Osteocyte (in vitro differentiated cells): Measurements from ENCODE around the gene PAFAH1B2. TPM values are rescaled to one million over a fixed set of nuclear protein-coding genes. Genes with fewer than 3 reads are reported as not detected.
"Not testable (repeated sequence)": the region's sequence is repeated elsewhere in the genome, so short reads cannot be mapped to it uniquely, and the experiment has no call there.

ENCODE experiments used
- DNase-seq: peaks from one replicate; pipeline ENCODE4 v3.0.0; 2021; ENCODE audit warnings: mixed read lengths; ENCODE audit not compliant: unreplicated experiment; ENCODE audit errors: extremely low spot score
- H3K27ac Mint-ChIP-seq: one replicate; pipeline ENCODE4 v1.8.0; 2021; ENCODE audit warnings: mild to moderate bottlenecking, mixed read lengths; ENCODE audit not compliant: unreplicated experiment
- H3K27me3 Mint-ChIP-seq: one replicate; pipeline ENCODE4 v1.8.0; 2021; ENCODE audit warnings: mixed read lengths; ENCODE audit not compliant: unreplicated experiment
- H3K36me3 Mint-ChIP-seq: one replicate; pipeline ENCODE4 v1.8.0; 2021; ENCODE audit warnings: mixed read lengths; ENCODE audit not compliant: unreplicated experiment
- H3K4me1 Mint-ChIP-seq: one replicate; pipeline ENCODE4 v1.8.0; 2021; ENCODE audit warnings: mixed read lengths; ENCODE audit not compliant: unreplicated experiment
- H3K4me3 Mint-ChIP-seq: one replicate; pipeline ENCODE4 v1.8.0; 2021; ENCODE audit warnings: mild to moderate bottlenecking, moderate library complexity, mixed read lengths; ENCODE audit not compliant: unreplicated experiment
- H3K9me3 Mint-ChIP-seq: one replicate; pipeline ENCODE4 v1.8.0; 2021; ENCODE audit warnings: mixed read lengths; ENCODE audit not compliant: unreplicated experiment
- total RNA-seq: library from RNA; stranded (reverse); gene quantifications from 2 replicates; pipeline ENCODE4 v1.2.1, GENCODE V29; 2021
- TF ChIP-seq, protein P1 (sequence below): fragments of 200-600 bp; sonication (generic); IDR thresholded peaks from 2 replicates; pipeline ENCODE4 v1.5.0; 2021; ENCODE audit warnings: antibody characterized with exemption, mild to moderate bottlenecking, moderate library complexity

The PAFAH1B2 gene
- total RNA-seq, 1 donor from 2014 or later = 82.7 TPM

DNA sequence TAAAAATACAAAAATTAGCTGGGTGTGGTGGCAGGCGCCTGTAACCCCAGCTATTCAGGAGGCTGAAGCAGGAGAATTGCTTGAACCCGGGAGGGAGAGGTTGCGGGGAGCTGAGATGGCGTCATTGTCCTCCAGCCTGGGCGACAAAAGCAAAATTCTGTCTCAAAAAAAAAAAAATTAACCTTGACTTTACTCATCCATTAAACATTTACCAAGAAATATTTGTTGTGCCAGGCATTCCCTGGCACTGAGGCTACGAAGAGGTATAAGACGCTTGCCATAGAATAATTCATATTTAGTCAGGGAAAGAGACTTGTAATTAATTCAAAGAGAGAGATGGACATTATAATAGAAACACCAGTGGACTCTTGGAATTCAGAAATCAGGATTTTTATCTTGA, 13.2 kb upstream of the PAFAH1B2 start:
- TF ChIP-seq, protein P1, sequence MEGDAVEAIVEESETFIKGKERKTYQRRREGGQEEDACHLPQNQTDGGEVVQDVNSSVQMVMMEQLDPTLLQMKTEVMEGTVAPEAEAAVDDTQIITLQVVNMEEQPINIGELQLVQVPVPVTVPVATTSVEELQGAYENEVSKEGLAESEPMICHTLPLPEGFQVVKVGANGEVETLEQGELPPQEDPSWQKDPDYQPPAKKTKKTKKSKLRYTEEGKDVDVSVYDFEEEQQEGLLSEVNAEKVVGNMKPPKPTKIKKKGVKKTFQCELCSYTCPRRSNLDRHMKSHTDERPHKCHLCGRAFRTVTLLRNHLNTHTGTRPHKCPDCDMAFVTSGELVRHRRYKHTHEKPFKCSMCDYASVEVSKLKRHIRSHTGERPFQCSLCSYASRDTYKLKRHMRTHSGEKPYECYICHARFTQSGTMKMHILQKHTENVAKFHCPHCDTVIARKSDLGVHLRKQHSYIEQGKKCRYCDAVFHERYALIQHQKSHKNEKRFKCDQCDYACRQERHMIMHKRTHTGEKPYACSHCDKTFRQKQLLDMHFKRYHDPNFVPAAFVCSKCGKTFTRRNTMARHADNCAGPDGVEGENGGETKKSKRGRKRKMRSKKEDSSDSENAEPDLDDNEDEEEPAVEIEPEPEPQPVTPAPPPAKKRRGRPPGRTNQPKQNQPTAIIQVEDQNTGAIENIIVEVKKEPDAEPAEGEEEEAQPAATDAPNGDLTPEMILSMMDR = no peak
- H3K9me3 Mint-ChIP-seq = no peaks in the 10 kb centered on the region
- peaks cover 25% of the 10 kb centered on the region for H3K27me3 Mint-ChIP-seq
- H3K4me1 Mint-ChIP-seq = no peaks in the 10 kb centered on the region
- no peaks in the 10 kb centered on the region for H3K36me3 Mint-ChIP-seq
- H3K27ac Mint-ChIP-seq = no peak overlapping the region
- DNase-seq = no peak
- H3K4me3 Mint-ChIP-seq = no peak overlapping the region

GRCh38 chr11:117134431-117134830, 9.7 kb upstream of the PAFAH1B2 start:
- Mint-ChIP-seq H3K27ac (no peak overlapping the region), H3K4me3 (no peak overlapping the region), H3K9me3 (no peaks in the 10 kb centered on the region), H3K4me1 (no peaks in the 10 kb centered on the region), H3K36me3 (no peaks in the 10 kb centered on the region), H3K27me3 (peaks cover 2% of the 10 kb centered on the region)
- TF ChIP-seq, protein P1 = no peak
- no peak for DNase-seq

- H3K4me1 Mint-ChIP-seq, H3K4me3 Mint-ChIP-seq, DNase-seq, H3K9me3 Mint-ChIP-seq, H3K27me3 Mint-ChIP-seq, H3K27ac Mint-ChIP-seq, H3K36me3 Mint-ChIP-seq: not testable (repeated sequence)
Measured at GRCh38 chr11:117134979-117135378, 9.1 kb upstream of the PAFAH1B2 start.

- not testable (repeated sequence) for H3K9me3 Mint-ChIP-seq, H3K27ac Mint-ChIP-seq, H3K4me1 Mint-ChIP-seq, H3K36me3 Mint-ChIP-seq, H3K4me3 Mint-ChIP-seq, DNase-seq, H3K27me3 Mint-ChIP-seq
Measured at GRCh38 chr11:117137223-117138086, 6.6 kb upstream of the PAFAH1B2 start.

DNA sequence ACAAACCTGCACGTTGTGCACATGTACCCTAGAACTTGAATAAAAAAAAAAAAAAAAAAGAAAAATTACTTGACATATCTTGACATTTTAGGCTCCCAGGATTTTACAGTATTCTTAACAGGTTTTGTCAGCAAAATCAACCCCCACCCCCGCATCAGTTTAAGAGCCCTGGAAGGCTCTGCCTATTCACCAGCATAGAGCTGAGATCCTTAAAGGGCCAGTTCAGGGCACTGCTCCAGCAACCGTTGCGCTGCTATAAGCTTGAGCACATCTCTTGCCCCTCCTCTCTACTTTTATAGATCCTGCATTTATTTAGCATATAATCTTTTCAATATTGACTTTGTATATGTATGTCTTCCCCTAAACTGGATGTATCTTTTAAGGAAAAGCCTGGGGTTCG, 697 bp upstream of the PAFAH1B2 start:
- peaks cover 7% of the 10 kb centered on the region for H3K27me3 Mint-ChIP-seq
- DNase-seq = no peak
- TF ChIP-seq, protein P1 = no peak

DNA sequence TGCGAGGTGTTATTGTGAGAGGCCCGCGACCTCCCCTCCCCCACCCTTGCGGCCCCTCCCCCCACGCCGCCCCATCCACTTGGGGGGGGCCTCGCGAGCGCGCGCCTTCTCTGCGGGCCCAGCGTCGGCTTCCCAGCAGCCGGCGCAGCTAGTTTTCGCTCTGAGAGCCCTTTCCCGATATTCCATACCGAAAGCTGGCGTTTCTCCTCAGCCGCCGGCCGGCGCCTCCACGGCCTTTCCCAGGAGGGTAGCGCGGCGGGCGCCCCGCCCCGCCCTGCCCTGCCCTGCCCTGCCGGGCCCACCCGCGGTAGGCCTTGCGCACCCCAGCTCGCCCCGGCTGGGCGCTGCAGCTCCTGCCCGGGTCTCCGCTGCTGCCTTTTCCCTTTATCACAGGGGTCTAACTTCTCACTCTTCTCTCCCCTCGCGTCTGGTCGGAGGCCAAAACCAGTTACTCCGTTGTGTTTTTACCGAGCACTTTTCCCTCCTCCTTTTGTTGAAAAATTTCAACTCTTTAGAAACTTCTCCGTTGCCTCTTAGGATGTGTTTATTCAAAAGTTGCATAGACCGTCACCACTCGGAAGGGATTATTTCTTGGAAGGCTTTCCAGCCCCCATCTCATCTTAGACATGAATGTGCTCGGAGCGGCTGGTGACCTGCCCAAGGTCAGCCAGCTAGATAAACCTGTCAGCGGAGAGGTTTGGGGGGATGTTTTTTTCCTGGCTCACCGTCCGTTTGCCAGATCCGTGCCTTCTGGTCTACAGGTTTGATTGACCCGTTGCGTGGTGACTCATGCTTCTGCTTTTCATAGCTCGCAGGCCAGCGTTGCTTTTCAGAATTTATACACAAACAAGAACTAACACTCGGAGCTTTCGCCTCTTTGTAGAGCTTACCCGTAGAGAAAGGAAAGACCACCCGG, 648 bp downstream of the PAFAH1B2 start:
- DNase-seq = no peak
- Mint-ChIP-seq H3K27me3 (peaks cover 5% of the 10 kb centered on the region), H3K36me3 (peaks cover 10% of the 10 kb centered on the region), H3K4me1 (peaks cover 35% of the 10 kb centered on the region), H3K9me3 (no peaks in the 10 kb centered on the region), H3K4me3 (peak overlapping the region; percentile 96), H3K27ac (peak overlapping the region; percentile 93)
- TF ChIP-seq, protein P1 = no peak

More for the DNA sequence above, 697 bp upstream of the PAFAH1B2 start:
- H3K27ac Mint-ChIP-seq = peak overlapping the region; percentile 95
- H3K4me1 Mint-ChIP-seq = peaks cover 31% of the 10 kb centered on the region
- no peaks in the 10 kb centered on the region for H3K9me3 Mint-ChIP-seq
- peak overlapping the region; percentile 96 for H3K4me3 Mint-ChIP-seq
- peaks cover 10% of the 10 kb centered on the region for H3K36me3 Mint-ChIP-seq
